Tibial artery (tissue), 4 donors: ENCODE measurements around the gene TMEM273.

Source experiments
- DNase-seq, 2 donors: peaks; one replicate each; pipeline ENCODE4 v3.0.0-alpha.2; 2019
- H3K27ac ChIP-seq, 2 donors: fragments of 200-600 bp; sonication (generic) in 1 of 2; 1 replicate in 1 of 2; 2 replicates in 1 of 2; pipeline ENCODE4 v1.5.1; 2018 to 2019; ENCODE audit warnings: mild to moderate bottlenecking in 1 of 2
- H3K27me3 ChIP-seq, 2 donors: fragments of 200-600 bp; sonication (generic) in 1 of 2; one replicate each; pipeline versions ENCODE4 v1.5.1 to v1.6.0; 2016 to 2019
- H3K36me3 ChIP-seq, 3 donors: fragments of 200-600 bp; sonication (generic) in 2 of 3; one replicate each; pipeline ENCODE4 v1.5.1; 2016 to 2019; ENCODE audit warnings: mild to moderate bottlenecking in 2 of 3
- H3K4me1 ChIP-seq, 4 donors: fragments of 200-600 bp; sonication (generic) in 2 of 4; 1 replicate in 3 of 4; 2 replicates in 1 of 4; pipeline ENCODE4 v1.5.1; 2016 to 2019
- H3K4me3 ChIP-seq, 2 donors: fragments of 200-600 bp; sonication (generic) in 1 of 2; 1 replicate in 1 of 2; 2 replicates in 1 of 2; pipeline ENCODE4 v1.5.1; 2018 to 2019; ENCODE audit warnings: mild to moderate bottlenecking in 2 of 2
- H3K9me3 ChIP-seq, 3 donors: fragments of 200-600 bp; sonication (generic) in 1 of 3; one replicate each; pipeline ENCODE4 v1.5.1; 2016 to 2019
- intact Hi-C: fragments of 100-400 bp; cut with DNase I; formaldehyde crosslinking; loops from one replicate; pipeline ENCODE4 v1.15.0; 2023; ENCODE audit warnings: low total_unique reads
- TF ChIP-seq, protein P1 (sequence below), 2 experiments: fragments of 200-600 bp in 1 of 2; fragments of 450-650 bp in 1 of 2; IDR thresholded peaks; one replicate each; pipeline ENCODE4 v1.5.1; 2017 to 2019; ENCODE audit warnings: antibody characterized with exemption in 2 of 2, mild to moderate bottlenecking in 1 of 2, moderate library complexity in 1 of 2

TMEM273 gene

DNA sequence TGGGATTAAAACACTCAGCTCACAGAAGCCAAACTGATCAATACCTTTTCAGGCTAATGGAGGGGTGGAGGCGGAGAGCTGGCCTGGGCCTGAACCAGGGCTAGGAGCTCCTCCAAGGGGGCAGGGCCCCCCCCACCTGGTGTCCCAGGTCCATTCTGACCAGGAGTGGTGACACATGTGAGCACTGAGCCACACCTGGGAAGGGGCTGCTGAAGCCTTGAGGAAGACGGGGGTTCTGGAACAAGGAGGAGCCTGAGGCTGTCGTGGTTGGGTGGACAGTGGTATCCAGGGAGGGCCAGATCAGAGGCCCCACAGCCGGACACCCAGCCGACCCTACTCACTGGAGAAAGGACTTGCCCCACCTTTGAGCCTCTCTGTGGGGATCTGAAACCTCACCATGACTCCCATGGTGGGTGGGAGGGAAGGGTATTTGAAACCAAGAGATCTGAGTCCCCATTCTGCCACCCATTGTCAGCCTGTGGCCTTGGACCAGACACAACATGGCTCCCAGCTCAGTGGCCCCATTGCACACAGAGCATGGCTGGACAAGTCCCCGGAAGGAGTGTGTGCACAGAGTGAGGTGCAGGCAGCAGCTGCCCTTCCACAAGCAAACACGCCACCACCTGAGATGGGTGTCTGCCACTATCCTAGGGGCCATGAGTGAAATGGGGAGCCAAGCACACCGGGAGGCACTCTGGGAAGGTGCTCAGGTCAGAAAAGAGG, 12.4 kb downstream of the TMEM273 start:
- TF ChIP-seq, protein P1, sequence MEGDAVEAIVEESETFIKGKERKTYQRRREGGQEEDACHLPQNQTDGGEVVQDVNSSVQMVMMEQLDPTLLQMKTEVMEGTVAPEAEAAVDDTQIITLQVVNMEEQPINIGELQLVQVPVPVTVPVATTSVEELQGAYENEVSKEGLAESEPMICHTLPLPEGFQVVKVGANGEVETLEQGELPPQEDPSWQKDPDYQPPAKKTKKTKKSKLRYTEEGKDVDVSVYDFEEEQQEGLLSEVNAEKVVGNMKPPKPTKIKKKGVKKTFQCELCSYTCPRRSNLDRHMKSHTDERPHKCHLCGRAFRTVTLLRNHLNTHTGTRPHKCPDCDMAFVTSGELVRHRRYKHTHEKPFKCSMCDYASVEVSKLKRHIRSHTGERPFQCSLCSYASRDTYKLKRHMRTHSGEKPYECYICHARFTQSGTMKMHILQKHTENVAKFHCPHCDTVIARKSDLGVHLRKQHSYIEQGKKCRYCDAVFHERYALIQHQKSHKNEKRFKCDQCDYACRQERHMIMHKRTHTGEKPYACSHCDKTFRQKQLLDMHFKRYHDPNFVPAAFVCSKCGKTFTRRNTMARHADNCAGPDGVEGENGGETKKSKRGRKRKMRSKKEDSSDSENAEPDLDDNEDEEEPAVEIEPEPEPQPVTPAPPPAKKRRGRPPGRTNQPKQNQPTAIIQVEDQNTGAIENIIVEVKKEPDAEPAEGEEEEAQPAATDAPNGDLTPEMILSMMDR (IDR thresholded peaks at IDR 0.05) = no peak
- DNase-seq = peak in 1 of 2 donors; percentile 65
- H3K27ac ChIP-seq = no peak overlapping the region
- H3K4me3 ChIP-seq = no peak overlapping the region
- H3K4me1 ChIP-seq = peaks cover 0 to 13% (median 5%) of the 10 kb centered on the region in 4 donors
- H3K9me3 ChIP-seq = no peaks in the 10 kb centered on the region
- H3K27me3 ChIP-seq = no peaks in the 10 kb centered on the region
- intact Hi-C loops = no loop called here
- no peaks in the 10 kb centered on the region for H3K36me3 ChIP-seq

DNA sequence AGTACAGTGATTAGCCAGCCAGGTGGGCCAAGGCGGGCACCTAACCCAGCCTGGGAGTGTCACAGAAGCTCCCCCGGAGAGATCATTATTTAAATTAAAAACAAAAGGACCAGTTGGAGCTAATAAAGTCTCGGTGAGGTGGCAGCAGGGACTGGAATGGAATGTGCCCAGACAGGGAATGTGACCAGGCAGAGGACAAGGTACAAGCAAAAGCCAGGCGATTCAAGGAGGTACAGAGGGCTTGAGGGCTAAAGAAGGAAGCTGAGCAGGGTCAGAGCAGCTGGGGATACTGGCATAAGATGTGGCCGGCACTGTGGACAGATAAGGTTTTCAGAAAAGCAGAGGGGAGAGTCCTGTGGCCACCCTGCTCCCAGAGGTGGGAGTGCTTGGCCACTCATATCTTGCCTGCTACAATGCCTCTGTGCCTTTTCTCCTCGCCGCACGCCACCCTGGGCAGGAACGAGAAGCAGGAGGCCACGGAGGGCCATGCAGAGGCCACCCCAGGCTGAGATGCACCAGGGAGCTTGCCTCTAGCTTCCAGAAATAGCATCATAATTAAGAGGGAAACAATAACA, 13.2 kb downstream of the TMEM273 start:
- DNase-seq = no peak
- TF ChIP-seq, protein P1 (IDR thresholded peaks at IDR 0.05) = no peak
- peaks cover 0 to 13% (median 5%) of the 10 kb centered on the region in 4 donors for H3K4me1 ChIP-seq

DNA sequence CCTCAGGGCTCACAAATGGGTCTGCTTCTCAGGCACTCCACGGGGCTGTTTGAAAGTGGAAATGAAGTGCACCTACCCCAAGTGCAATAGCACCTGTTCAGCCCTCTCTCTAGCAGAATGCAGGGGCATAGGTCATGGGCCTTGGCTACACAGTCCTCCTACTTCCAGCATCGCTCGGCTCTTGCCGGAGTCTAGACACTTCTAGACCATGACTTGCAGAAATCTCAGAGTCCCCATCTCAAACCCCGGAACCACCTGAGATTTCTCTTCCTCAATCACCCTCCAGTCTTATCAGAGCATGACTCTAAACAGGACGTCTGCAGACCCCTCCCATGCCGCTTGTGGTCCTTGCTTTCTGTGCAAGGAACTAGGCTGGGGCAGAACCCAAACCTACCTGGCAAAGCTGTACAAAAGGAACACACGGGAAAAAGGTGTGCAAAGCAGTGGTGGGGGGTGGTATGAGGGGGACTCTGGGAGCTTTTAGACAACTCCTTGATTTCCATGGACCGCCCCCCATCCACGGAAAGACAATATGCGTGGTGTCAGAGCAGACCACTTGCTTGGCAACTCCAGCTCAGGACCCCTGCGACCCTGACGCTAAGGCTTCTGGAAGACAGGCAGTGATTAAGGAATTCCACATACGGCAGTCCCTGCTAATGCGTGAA, 13.8 kb downstream of the TMEM273 start:
- Histone ChIP-seq H3K36me3 (no peaks in the 10 kb centered on the region), H3K9me3 (no peaks in the 10 kb centered on the region), H3K4me1 (peaks cover 0 to 13% (median 5%) of the 10 kb centered on the region in 4 donors), H3K4me3 (no peak overlapping the region), H3K27me3 (no peaks in the 10 kb centered on the region), H3K27ac (no peak overlapping the region)
- no peak for DNase-seq
- TF ChIP-seq, protein P1 (IDR thresholded peaks at IDR 0.05) = no peak
- intact Hi-C loops = no loop called here

More for the DNA sequence above, 13.2 kb downstream of the TMEM273 start:
- H3K9me3 ChIP-seq = no peaks in the 10 kb centered on the region
- H3K27ac ChIP-seq = no peak overlapping the region
- no peaks in the 10 kb centered on the region for H3K27me3 ChIP-seq
- no peaks in the 10 kb centered on the region for H3K36me3 ChIP-seq
- H3K4me3 ChIP-seq = no peak overlapping the region
- intact Hi-C loops = no loop called here

DNA sequence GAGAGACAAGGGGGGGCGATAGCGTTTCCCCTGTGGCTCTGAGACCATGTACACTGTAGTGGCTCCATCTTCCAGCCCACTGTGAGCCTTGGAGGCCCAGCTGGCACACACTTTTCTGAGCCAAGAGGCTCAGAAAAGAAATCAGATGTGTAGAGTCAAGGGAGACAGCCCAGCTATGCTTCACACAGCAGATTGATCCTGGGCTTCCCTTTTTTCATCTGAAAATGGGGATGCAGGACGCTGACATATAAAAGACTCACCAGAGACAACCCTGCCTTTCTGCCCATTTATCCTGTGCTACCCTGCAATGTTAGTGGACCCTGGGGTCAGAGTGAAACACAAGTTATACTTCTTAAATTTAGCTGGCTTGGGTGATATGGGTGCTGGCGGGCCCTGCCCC, 14.3 kb downstream of the TMEM273 start:
- DNase-seq = no peak
- H3K9me3 ChIP-seq = no peaks in the 10 kb centered on the region
- intact Hi-C loops = no loop called here
- H3K4me3 ChIP-seq = no peak overlapping the region
- H3K27ac ChIP-seq = no peak overlapping the region
- no peaks in the 10 kb centered on the region for H3K36me3 ChIP-seq
- peaks cover 0 to 13% (median 5%) of the 10 kb centered on the region in 4 donors for H3K4me1 ChIP-seq
- no peaks in the 10 kb centered on the region for H3K27me3 ChIP-seq
- TF ChIP-seq, protein P1 (IDR thresholded peaks at IDR 0.05) = no peak

DNA sequence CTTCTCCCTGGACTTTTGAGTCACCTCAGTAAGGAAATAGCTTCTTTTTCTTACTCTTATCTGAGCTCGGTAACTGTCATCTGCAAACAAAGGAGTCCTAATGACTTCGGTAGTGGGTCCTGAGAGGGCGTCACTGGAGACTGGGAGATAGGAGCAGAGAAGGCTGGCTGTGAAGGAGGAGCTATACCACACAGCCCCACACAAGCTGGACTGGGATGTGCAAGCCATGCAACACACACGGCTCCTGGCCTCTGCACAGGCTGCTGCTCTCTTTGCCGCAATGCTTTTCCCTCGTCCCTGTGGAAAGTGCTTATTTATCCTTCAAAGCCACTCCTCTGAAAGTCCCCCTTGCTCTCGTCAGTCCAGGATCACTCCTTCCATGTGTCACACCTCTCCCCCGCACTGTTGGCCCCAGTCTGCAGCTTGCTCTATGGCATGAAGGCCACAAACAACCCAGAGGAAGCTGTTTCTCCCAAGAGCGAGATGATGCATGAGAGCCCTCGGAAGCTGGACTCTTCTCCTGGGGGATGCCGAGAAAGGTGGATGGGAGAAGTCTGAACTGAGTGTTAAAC, 14.9 kb downstream of the TMEM273 start:
- no peak for DNase-seq
- TF ChIP-seq, protein P1 (IDR thresholded peaks at IDR 0.05) = no peak
- H3K4me1 ChIP-seq = peaks cover 0 to 13% (median 5%) of the 10 kb centered on the region in 4 donors
- no peaks in the 10 kb centered on the region for H3K9me3 ChIP-seq
- H3K27ac ChIP-seq = no peak overlapping the region
- H3K36me3 ChIP-seq = no peaks in the 10 kb centered on the region
- intact Hi-C loops = no loop called here
- H3K4me3 ChIP-seq = no peak overlapping the region
- H3K27me3 ChIP-seq = no peaks in the 10 kb centered on the region
